ENCODE data around the gene LRRC26. TPM values are rescaled to one million over a fixed set of nuclear protein-coding genes. Genes with fewer than 3 reads are reported as not detected.

The LRRC26 gene
- polyA plus RNA-seq, 1 donor (not counting 4 experiments of a cell fraction or from before 2014, with no cell fraction given) = not detected

DNA sequence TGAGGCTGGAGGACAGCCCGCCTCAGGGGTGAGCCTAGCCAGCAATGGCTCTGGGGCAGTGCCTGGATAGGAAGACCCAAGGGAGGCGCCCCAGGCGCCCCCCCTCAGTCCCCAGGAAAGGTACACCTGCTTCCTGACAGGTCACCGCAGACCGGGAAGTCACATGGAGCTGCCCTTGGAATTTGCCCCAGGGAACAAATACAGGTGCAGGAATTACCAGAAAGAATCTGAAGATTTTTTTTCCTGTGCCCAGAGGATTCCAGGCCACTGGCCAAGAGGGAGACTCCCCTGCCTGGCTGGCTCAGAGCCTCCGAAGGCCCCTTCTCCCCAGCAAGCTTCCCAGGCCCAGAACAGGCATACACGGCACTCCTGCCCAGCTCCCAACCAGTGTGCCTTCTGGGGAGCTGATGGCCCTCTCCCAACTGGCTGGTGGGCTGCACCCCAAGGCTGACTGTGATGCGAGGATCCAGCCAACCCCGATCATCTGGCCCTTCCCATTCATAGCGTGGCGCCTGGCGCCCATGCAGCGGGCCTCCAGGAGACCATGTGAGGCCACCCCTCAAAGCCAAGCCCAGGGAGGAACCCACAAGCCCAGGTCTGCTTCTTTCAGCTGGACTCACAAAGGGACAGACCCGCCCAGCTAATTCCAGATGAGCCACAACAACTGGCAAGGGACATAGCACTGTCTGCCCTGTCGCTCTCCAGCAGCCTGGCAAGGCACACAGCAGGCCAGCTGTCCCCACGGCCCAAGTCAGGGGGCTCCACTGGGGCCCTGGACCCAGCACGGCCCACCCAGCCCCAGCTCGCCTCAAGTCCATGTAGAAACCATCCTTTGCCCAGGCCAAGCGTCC lies 28.4 kb upstream of the LRRC26 start:
- no peak overlapping the region for H3K27ac ChIP-seq (ENCODE audit: control insufficient read depth, insufficient read depth, low read length)
- no peak for FAIRE-seq
- dilution Hi-C loops (cut with MboI; ENCODE audit: extremely low pct_ligation_motif_present, low sequenced_read_pairs) = no loop called here

DNA sequence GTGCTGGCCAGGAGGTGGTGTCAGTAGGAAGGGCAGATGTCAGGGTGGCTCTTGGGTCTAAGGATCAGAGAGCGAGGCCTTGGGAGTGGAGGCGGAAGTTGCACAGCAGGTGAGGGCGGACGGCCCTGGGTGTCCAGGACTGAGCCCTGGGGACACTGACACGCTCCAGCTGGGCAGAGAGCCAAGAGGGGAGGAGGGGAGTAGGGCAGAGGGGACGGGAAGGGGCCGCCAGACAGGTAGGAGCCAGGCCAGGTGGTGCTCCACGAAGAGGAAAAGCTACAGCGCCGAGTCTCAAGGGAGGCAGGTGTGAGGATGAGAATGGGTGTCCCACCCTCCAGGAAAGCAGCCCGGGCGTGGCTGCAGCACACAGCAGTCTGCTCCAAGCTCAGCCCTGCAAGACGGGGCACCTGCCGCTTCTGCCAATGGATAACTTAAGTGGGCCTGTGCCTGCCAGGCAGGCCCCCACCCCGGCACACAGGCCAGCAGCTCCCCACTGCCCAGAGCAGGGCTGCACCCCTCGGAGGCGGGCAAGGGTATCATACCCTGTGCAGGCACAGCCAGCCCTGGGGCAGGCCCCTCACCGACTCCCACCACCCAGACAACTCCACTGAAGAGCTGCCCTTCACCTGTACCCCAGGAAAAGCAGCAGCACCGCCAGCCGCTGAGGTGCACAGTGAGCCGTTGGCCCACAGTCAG lies 25.8 kb upstream of the LRRC26 start:
- FAIRE-seq (no peak), DNase-seq (ENCODE audit: low read depth, low spot score) (no peak)
- H3K79me2 ChIP-seq (ENCODE audit: control insufficient read depth, insufficient read depth, low read length) = peaks cover 4% of the 10 kb centered on the region
- H4K20me1 ChIP-seq (ENCODE audit: control insufficient read depth, extremely low read depth, insufficient read depth, low read length) = peaks cover 7% of the 10 kb centered on the region
- H3K9me3 ChIP-seq (ENCODE audit: control insufficient read depth, low read depth, low read length) = no peaks in the 10 kb centered on the region
- dilution Hi-C loops (cut with MboI; ENCODE audit: extremely low pct_ligation_motif_present, low sequenced_read_pairs) = no loop called here
- H3K9ac ChIP-seq (ENCODE audit: control insufficient read depth, extremely low read depth, insufficient read depth, low read length) = no peak overlapping the region
- H3K4me1 ChIP-seq (ENCODE audit: control insufficient read depth, extremely low read depth, insufficient read depth, low read length) = peaks cover 31% of the 10 kb centered on the region
- peaks cover 3% of the 10 kb centered on the region for H3K9me1 ChIP-seq (ENCODE audit: control insufficient read depth, extremely low read depth, insufficient read depth, low read length)
- no peak overlapping the region for H3K27ac ChIP-seq (ENCODE audit: control insufficient read depth, insufficient read depth, low read length)
- H3K27me3 ChIP-seq (ENCODE audit: control insufficient read depth, extremely low read depth, insufficient read depth, low read length) = peaks cover 3% of the 10 kb centered on the region
- no peak overlapping the region for H2AFZ ChIP-seq (ENCODE audit: control insufficient read depth, low read length)
- no peak overlapping the region for H3K4me3 ChIP-seq (ENCODE audit: control insufficient read depth in 2 of 3, extremely low read depth in 1 of 3, insufficient read depth in 2 of 3, low read depth in 1 of 3, low read length in 3 of 3)
- TF ChIP-seq, protein P1, sequence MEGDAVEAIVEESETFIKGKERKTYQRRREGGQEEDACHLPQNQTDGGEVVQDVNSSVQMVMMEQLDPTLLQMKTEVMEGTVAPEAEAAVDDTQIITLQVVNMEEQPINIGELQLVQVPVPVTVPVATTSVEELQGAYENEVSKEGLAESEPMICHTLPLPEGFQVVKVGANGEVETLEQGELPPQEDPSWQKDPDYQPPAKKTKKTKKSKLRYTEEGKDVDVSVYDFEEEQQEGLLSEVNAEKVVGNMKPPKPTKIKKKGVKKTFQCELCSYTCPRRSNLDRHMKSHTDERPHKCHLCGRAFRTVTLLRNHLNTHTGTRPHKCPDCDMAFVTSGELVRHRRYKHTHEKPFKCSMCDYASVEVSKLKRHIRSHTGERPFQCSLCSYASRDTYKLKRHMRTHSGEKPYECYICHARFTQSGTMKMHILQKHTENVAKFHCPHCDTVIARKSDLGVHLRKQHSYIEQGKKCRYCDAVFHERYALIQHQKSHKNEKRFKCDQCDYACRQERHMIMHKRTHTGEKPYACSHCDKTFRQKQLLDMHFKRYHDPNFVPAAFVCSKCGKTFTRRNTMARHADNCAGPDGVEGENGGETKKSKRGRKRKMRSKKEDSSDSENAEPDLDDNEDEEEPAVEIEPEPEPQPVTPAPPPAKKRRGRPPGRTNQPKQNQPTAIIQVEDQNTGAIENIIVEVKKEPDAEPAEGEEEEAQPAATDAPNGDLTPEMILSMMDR (optimal IDR thresholded peaks at IDR 0.05 in 1 of 3, IDR thresholded peaks at IDR 0.05 in 1 of 3, conservative IDR thresholded peaks at IDR 0.05 in 1 of 3; ENCODE audit: extremely low read depth in 1 of 3, insufficient read depth in 2 of 3, low read length in 3 of 3) = no peak
- TF ChIP-seq EZH2 (IDR thresholded peaks at IDR 0.05; ENCODE audit: low read length) = no peak
- peak overlapping the region; percentile 74 for H3K4me2 ChIP-seq (ENCODE audit: control insufficient read depth, extremely low read depth, insufficient read depth, low read depth, low read length)
- H3K36me3 ChIP-seq (ENCODE audit: control insufficient read depth in 2 of 2, extremely low read depth in 1 of 2, insufficient read depth in 2 of 2, low read length in 2 of 2) = peaks cover 7 to 8% of the 10 kb centered on the region in 2 experiments

More for the DNA sequence above, 28.4 kb upstream of the LRRC26 start:
- peaks cover 2% of the 10 kb centered on the region for H3K27me3 ChIP-seq (ENCODE audit: control insufficient read depth, extremely low read depth, insufficient read depth, low read length)
- peaks cover 13% of the 10 kb centered on the region for H3K79me2 ChIP-seq (ENCODE audit: control insufficient read depth, insufficient read depth, low read length)
- peak overlapping the region; percentile 20 for H3K4me2 ChIP-seq (ENCODE audit: control insufficient read depth, extremely low read depth, insufficient read depth, low read depth, low read length)
- no peak overlapping the region for H2AFZ ChIP-seq (ENCODE audit: control insufficient read depth, low read length)
- TF ChIP-seq EZH2 (IDR thresholded peaks at IDR 0.05; ENCODE audit: low read length) = no peak
- TF ChIP-seq, protein P1 (optimal IDR thresholded peaks at IDR 0.05 in 1 of 3, IDR thresholded peaks at IDR 0.05 in 1 of 3, conservative IDR thresholded peaks at IDR 0.05 in 1 of 3; ENCODE audit: extremely low read depth in 1 of 3, insufficient read depth in 2 of 3, low read length in 3 of 3) = no peak
- no peaks in the 10 kb centered on the region for H3K9me3 ChIP-seq (ENCODE audit: control insufficient read depth, low read depth, low read length)
- peaks cover 7% of the 10 kb centered on the region for H4K20me1 ChIP-seq (ENCODE audit: control insufficient read depth, extremely low read depth, insufficient read depth, low read length)
- no peaks in the 10 kb centered on the region for H3K36me3 ChIP-seq (ENCODE audit: control insufficient read depth in 2 of 2, extremely low read depth in 1 of 2, insufficient read depth in 2 of 2, low read length in 2 of 2)
- no peak for DNase-seq (ENCODE audit: low read depth, low spot score)
- no peak overlapping the region for H3K9ac ChIP-seq (ENCODE audit: control insufficient read depth, extremely low read depth, insufficient read depth, low read length)
- H3K4me3 ChIP-seq (ENCODE audit: control insufficient read depth in 2 of 3, extremely low read depth in 1 of 3, insufficient read depth in 2 of 3, low read depth in 1 of 3, low read length in 3 of 3) = no peak overlapping the region
- peaks cover 38% of the 10 kb centered on the region for H3K4me1 ChIP-seq (ENCODE audit: control insufficient read depth, extremely low read depth, insufficient read depth, low read length)
- peaks cover 3% of the 10 kb centered on the region for H3K9me1 ChIP-seq (ENCODE audit: control insufficient read depth, extremely low read depth, insufficient read depth, low read length)

All from keratinocyte (primary cell).